IMR-90 (cell line): ENCODE results near the gene INHA. TPM values are rescaled to one million over a fixed set of nuclear protein-coding genes. Genes with fewer than 3 reads are reported as not detected.

Experiments used
- ATAC-seq: fragments of 200-7000 bp; cut with Tn5 transposase; 2 replicates; pipeline ENCODE4 v1.9.1; 2020; ENCODE audit warnings: low read depth, mild to moderate bottlenecking, moderate library complexity
- BruUV-seq: library from RNA; stranded (reverse); fragments of 400-500 nt; replicated peaks from 2 replicates; lab custom pipeline; 2021; lab: Mats Ljungman, UMichigan
- CTCF ChIA-PET: fragments of 300-600 bp; formaldehyde crosslinking; extraction: SDS; loops from one replicate; lab custom pipeline; 2021; ENCODE audit warnings: antibody characterized with exemption; lab: Yijun Ruan, JAX
- POLR2A ChIA-PET: fragments of 300-600 bp; sonication (Branson Sonifier 250); formaldehyde crosslinking; loops from one replicate; lab custom pipeline; 2022; ENCODE audit warnings: antibody characterized with exemption; ENCODE audit not compliant: unreplicated experiment; lab: Charles Lee
- DNase-seq: peaks from one replicate; pipeline ENCODE4 v3.0.0; 2013
- H2AFZ ChIP-seq: replicated peaks from 2 replicates; pipeline ENCODE3; 2013; ENCODE audit warnings: low read length, mild to moderate bottlenecking; ENCODE audit not compliant: poor library complexity
- H2AK5ac ChIP-seq: 2 replicates; pipeline ENCODE4 v1.6.1; 2013; ENCODE audit warnings: low read depth, low read length, inconsistent platforms
- H2AK9ac ChIP-seq: replicated peaks from 2 replicates; pipeline ENCODE3; 2013; ENCODE audit warnings: mild to moderate bottlenecking, low read depth, low read length, moderate library complexity; ENCODE audit not compliant: poor library complexity
- H2BK120ac ChIP-seq: 2 replicates; pipeline ENCODE4 v1.6.1; 2013; ENCODE audit warnings: low read depth, low read length, inconsistent platforms
- H2BK15ac ChIP-seq: 3 replicates; pipeline ENCODE4 v1.6.1; 2013; ENCODE audit warnings: low read depth, low read length, inconsistent platforms
- H2BK20ac ChIP-seq: 2 replicates; pipeline ENCODE4 v1.6.1; 2013; ENCODE audit warnings: low read depth, mild to moderate bottlenecking, inconsistent platforms, low read length, moderate library complexity
- H2BK5ac ChIP-seq: 2 replicates; pipeline ENCODE4 v1.6.1; 2013; ENCODE audit warnings: mild to moderate bottlenecking, low read depth, low read length, inconsistent platforms; ENCODE audit not compliant: poor library complexity, severe bottlenecking
- H3K14ac ChIP-seq: replicated peaks from 2 replicates; pipeline ENCODE4 v1.6.1; 2013; ENCODE audit warnings: low read depth, low read length, inconsistent platforms
- H3K18ac ChIP-seq: 2 replicates; pipeline ENCODE4 v1.6.1; 2013; ENCODE audit warnings: low read depth, low read length, control low read depth
- H3K23ac ChIP-seq: 2 replicates; pipeline ENCODE4 v1.6.1; 2013; ENCODE audit warnings: low read depth, low read length, inconsistent platforms
- H3K27ac ChIP-seq: 2 replicates; pipeline ENCODE4 v1.5.1; 2013; ENCODE audit warnings: mild to moderate bottlenecking, control low read depth, low read length; ENCODE audit not compliant: insufficient read depth
- H3K27me3 ChIP-seq: 2 replicates; pipeline ENCODE4 v1.6.1; 2013; ENCODE audit warnings: low read length; ENCODE audit not compliant: control insufficient read depth, insufficient read depth
- H3K36me3 ChIP-seq: 2 replicates; pipeline ENCODE4 v1.6.1; 2013; ENCODE audit warnings: low read length, mixed read lengths; ENCODE audit not compliant: control insufficient read depth, insufficient read depth
- H3K4ac ChIP-seq: 2 replicates; pipeline ENCODE4 v1.6.1; 2013; ENCODE audit warnings: low read depth, low read length, inconsistent platforms
- H3K4me1 ChIP-seq: 2 replicates; pipeline ENCODE4 v1.6.1; 2013; ENCODE audit warnings: low read length, mixed read lengths; ENCODE audit not compliant: control insufficient read depth, insufficient read depth
- H3K4me2 ChIP-seq: 2 replicates; pipeline ENCODE4 v1.6.1; 2013; ENCODE audit warnings: low read depth, mild to moderate bottlenecking, control low read depth, low read length, moderate library complexity
- H3K4me3 ChIP-seq: 2 replicates; pipeline ENCODE4 v1.5.1; 2013; ENCODE audit warnings: low read depth, mild to moderate bottlenecking, control low read depth, low read length, moderate library complexity; ENCODE audit not compliant: insufficient read depth
- H3K56ac ChIP-seq: 2 replicates; pipeline ENCODE4 v1.6.1; 2013; ENCODE audit warnings: low read length, inconsistent platforms; ENCODE audit not compliant: insufficient read depth; ENCODE audit errors: extremely low read depth
- H3K79me1 ChIP-seq, 2 experiments: 2 replicates each; pipeline ENCODE4 v1.6.1; 2013; ENCODE audit warnings: low read length in 2 of 2, inconsistent platforms in 1 of 2, low read depth in 1 of 2
- H3K9ac ChIP-seq: 2 replicates; pipeline ENCODE4 v1.6.1; 2013; ENCODE audit warnings: low read depth, low read length, control low read depth
- H3K9me1 ChIP-seq: 2 replicates; pipeline ENCODE4 v1.6.1; 2013; ENCODE audit warnings: low read length, inconsistent platforms; ENCODE audit not compliant: insufficient read depth
- H3K9me3 ChIP-seq: 2 replicates; pipeline ENCODE4 v1.6.1; 2013; ENCODE audit warnings: low read length; ENCODE audit not compliant: control insufficient read depth, insufficient read depth
- H4K20me1 ChIP-seq: 2 replicates; pipeline ENCODE4 v1.6.1; 2013; ENCODE audit warnings: low read length, inconsistent platforms; ENCODE audit not compliant: insufficient read depth
- H4K5ac ChIP-seq: 2 replicates; pipeline ENCODE4 v1.6.1; 2013; ENCODE audit warnings: mild to moderate bottlenecking, low read depth, low read length, control low read depth
- H4K8ac ChIP-seq, 2 experiments: 2 replicates each; pipeline ENCODE4 v1.6.1; 2013; ENCODE audit warnings: low read depth in 2 of 2, low read length in 2 of 2, control low read depth in 1 of 2, inconsistent platforms in 1 of 2
- H4K91ac ChIP-seq: 2 replicates; pipeline ENCODE4 v1.6.1; 2013; ENCODE audit warnings: low read depth, low read length, inconsistent platforms; ENCODE audit not compliant: insufficient read depth
- BHLHE40 ChIP-seq: fragments of 150-350 bp; IDR thresholded peaks from 2 replicates; pipeline ENCODE4 v1.6.1; 2016; ENCODE audit warnings: mild to moderate bottlenecking, low read depth, low read length
- CEBPB ChIP-seq: IDR thresholded peaks from 2 replicates; pipeline ENCODE4 v1.6.1; 2012; ENCODE audit warnings: low read depth, low read length, improper control_type of control experiment
- CHD1 ChIP-seq: IDR thresholded peaks from 2 replicates; pipeline ENCODE4 v1.6.1; 2012; ENCODE audit warnings: low read depth, low read length, improper control_type of control experiment
- FOS ChIP-seq: fragments of 150-350 bp; IDR thresholded peaks from 2 replicates; pipeline ENCODE4 v1.6.1; 2016; ENCODE audit warnings: low read depth, low read length
- MAFK ChIP-seq: IDR thresholded peaks from 2 replicates; pipeline ENCODE4 v1.6.1; 2012; ENCODE audit warnings: low read depth, low read length, improper control_type of control experiment
- MAZ ChIP-seq: IDR thresholded peaks from 2 replicates; pipeline ENCODE4 v1.6.1; 2012; ENCODE audit warnings: low read depth, mild to moderate bottlenecking, low read length, improper control_type of control experiment, moderate library complexity, borderline replicate concordance
- MXI1 ChIP-seq: IDR thresholded peaks from 2 replicates; pipeline ENCODE4 v1.6.1; 2012; ENCODE audit warnings: low read depth, mild to moderate bottlenecking, low read length, moderate library complexity, borderline replicate concordance
- NFE2L2 ChIP-seq: fragments of 150-350 bp; IDR thresholded peaks from 2 replicates; pipeline ENCODE4 v1.6.1; 2016; ENCODE audit warnings: low read depth, mild to moderate bottlenecking, low read length
- POLR2A ChIP-seq: IDR thresholded peaks from 2 replicates; pipeline ENCODE4 v1.6.1; 2012; ENCODE audit warnings: mild to moderate bottlenecking, low read depth, low read length
- RAD21 ChIP-seq: IDR thresholded peaks from 2 replicates; pipeline ENCODE4 v1.6.1; 2012; ENCODE audit warnings: low read length, improper control_type of control experiment
- RCOR1 ChIP-seq: IDR thresholded peaks from 2 replicates; pipeline ENCODE4 v1.6.1; 2012; ENCODE audit warnings: mild to moderate bottlenecking, low read length, improper control_type of control experiment; ENCODE audit not compliant: insufficient replicate concordance
- RFX5 ChIP-seq: IDR thresholded peaks from 2 replicates; pipeline ENCODE4 v1.8.0; 2012; ENCODE audit warnings: low read depth, mild to moderate bottlenecking, low read length, moderate library complexity
- SMC3 ChIP-seq: fragments of 150-350 bp; IDR thresholded peaks from 2 replicates; pipeline ENCODE4 v1.6.1; 2016; ENCODE audit warnings: low read depth, mild to moderate bottlenecking, antibody characterized with exemption, low read length, moderate library complexity
- WGBS, 2 experiments: methylation state at CpG; one replicate each; pipeline versions ENCODE4 v1.1.5 to v1.1.7; 2013; ENCODE audit warnings: missing lambda C conversion rate in 2 of 2; ENCODE audit not compliant: insufficient read length in 1 of 2; ENCODE audit errors: extremely low coverage in 2 of 2; 5-methylcytosine and 5-hydroxymethylcytosine counted together
- dilution Hi-C: fragments of 300-500 bp; cut with HindIII; formaldehyde crosslinking; loops from one replicate; pipeline ENCODE4 v1.14.3; 2018; ENCODE audit warnings: low sequenced_read_pairs; ENCODE audit not compliant: unreplicated experiment
- in situ Hi-C: fragments of 300-500 bp; cut with MboI; formaldehyde crosslinking; loops from 3 replicates; pipeline ENCODE4 v1.14.3; 2019; ENCODE audit warnings: low sequenced_read_pairs, inconsistent platforms, mixed read lengths
- intact Hi-C: fragments of 100-400 bp; cut with micrococcal nuclease; formaldehyde crosslinking; loops from 2 replicates; pipeline ENCODE4 v1.10.0; 2022
- polyA plus RNA-seq, 3 experiments: library from polyadenylated mRNA; depleted of rRNA; stranded (reverse); fragments of >200 nt; gene quantifications; 2 replicates each; pipeline ENCODE4 v1.2.3, GENCODE V29; 2012; ENCODE audit warnings: low replicate concordance in 1 of 3
- total RNA-seq: library from RNA; depleted of rRNA; stranded (reverse); fragments of >200 nt; gene quantifications from 2 replicates; pipeline ENCODE4 v1.2.3, GENCODE V29; 2012
- TF ChIP-seq, protein P1 (sequence below): fragments of 150-350 bp; IDR thresholded peaks from 2 replicates; pipeline ENCODE4 v1.6.1; 2017; ENCODE audit warnings: mild to moderate bottlenecking, antibody characterized with exemption, low read length, low read depth
- TF ChIP-seq, protein P2 (sequence below): fragments of 150-350 bp; IDR thresholded peaks from 2 replicates; pipeline ENCODE4 v1.6.1; 2016; ENCODE audit warnings: low read depth, mild to moderate bottlenecking, low read length, moderate library complexity, borderline replicate concordance
- TF ChIP-seq, protein P3 (sequence below): conservative IDR thresholded peaks from 2 replicates; pipeline ENCODE4 v1.5.1; 2012; ENCODE audit warnings: mild to moderate bottlenecking, low read depth, low read length, improper control_type of control experiment

Gene INHA
- total and polyA plus RNA-seq, 2 of the 4 experiments (the other 2 are of a cell fraction): 0.96 TPM; not detected in 1

DNA sequence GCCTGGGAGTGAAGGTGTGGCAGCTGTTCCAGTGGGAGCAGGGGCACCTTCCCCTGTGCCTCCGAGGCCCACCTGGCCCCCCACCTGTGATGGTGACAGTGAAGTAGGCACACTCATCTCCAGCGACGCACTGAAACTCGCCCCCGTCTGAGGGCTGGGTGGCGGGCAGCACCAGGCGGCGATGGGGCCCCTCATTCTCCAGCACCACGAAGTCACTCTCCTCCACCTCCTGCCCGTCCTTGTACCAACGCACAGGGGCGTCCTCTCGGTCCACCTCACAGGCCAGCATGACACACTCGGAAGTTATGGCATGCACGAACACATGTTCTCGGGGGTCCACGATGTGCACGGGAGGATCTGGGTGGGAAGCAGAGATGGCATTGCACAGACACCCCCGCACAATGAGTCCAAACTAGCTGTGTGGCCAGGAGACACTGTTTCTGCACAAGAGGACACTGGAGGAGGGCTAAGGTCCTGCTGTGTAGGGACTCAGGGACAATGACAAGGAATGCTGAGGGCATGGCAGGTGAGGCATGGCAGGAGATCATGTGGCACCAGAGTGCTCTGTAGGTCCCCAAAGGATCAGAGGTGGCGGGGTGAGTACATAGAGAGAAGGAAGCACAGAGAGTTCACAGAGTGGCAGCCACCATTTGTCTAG is 8.7 kb upstream of the INHA start:
- H2BK20ac ChIP-seq: no peak overlapping the region
- no peak for TF ChIP-seq RCOR1
- TF ChIP-seq MAZ: no peak
- no peak for TF ChIP-seq FOS
- no peak for TF ChIP-seq BHLHE40
- TF ChIP-seq SMC3: no peak
- TF ChIP-seq CHD1: no peak
- TF ChIP-seq MXI1: no peak
- TF ChIP-seq NFE2L2: no peak
- TF ChIP-seq, protein P1, sequence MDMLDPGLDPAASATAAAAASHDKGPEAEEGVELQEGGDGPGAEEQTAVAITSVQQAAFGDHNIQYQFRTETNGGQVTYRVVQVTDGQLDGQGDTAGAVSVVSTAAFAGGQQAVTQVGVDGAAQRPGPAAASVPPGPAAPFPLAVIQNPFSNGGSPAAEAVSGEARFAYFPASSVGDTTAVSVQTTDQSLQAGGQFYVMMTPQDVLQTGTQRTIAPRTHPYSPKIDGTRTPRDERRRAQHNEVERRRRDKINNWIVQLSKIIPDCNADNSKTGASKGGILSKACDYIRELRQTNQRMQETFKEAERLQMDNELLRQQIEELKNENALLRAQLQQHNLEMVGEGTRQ: no peak
- TF ChIP-seq POLR2A: no peak
- no peak for TF ChIP-seq RFX5
- TF ChIP-seq RAD21: no peak
- no peak for TF ChIP-seq MAFK
- TF ChIP-seq, protein P2, sequence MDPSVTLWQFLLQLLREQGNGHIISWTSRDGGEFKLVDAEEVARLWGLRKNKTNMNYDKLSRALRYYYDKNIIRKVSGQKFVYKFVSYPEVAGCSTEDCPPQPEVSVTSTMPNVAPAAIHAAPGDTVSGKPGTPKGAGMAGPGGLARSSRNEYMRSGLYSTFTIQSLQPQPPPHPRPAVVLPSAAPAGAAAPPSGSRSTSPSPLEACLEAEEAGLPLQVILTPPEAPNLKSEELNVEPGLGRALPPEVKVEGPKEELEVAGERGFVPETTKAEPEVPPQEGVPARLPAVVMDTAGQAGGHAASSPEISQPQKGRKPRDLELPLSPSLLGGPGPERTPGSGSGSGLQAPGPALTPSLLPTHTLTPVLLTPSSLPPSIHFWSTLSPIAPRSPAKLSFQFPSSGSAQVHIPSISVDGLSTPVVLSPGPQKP: no peak
- TF ChIP-seq CEBPB: no peak
- TF ChIP-seq, protein P3, sequence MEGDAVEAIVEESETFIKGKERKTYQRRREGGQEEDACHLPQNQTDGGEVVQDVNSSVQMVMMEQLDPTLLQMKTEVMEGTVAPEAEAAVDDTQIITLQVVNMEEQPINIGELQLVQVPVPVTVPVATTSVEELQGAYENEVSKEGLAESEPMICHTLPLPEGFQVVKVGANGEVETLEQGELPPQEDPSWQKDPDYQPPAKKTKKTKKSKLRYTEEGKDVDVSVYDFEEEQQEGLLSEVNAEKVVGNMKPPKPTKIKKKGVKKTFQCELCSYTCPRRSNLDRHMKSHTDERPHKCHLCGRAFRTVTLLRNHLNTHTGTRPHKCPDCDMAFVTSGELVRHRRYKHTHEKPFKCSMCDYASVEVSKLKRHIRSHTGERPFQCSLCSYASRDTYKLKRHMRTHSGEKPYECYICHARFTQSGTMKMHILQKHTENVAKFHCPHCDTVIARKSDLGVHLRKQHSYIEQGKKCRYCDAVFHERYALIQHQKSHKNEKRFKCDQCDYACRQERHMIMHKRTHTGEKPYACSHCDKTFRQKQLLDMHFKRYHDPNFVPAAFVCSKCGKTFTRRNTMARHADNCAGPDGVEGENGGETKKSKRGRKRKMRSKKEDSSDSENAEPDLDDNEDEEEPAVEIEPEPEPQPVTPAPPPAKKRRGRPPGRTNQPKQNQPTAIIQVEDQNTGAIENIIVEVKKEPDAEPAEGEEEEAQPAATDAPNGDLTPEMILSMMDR: no peak
- no peak overlapping the region for H3K4ac ChIP-seq
- H3K9me1 ChIP-seq: peaks cover 6% of the 10 kb centered on the region; the same call in 1 of the 2 replicates
- no peak overlapping the region for H2AK9ac ChIP-seq
- H3K79me1 ChIP-seq: peaks cover 0 to 6% of the 10 kb centered on the region in 2 experiments; a peak in 1 of 4 replicates
- no peak overlapping the region for H3K27ac ChIP-seq
- H4K20me1 ChIP-seq: peaks cover 11% of the 10 kb centered on the region; the same call in 1 of the 2 replicates
- no peak overlapping the region for H3K4me2 ChIP-seq
- in situ Hi-C loops (no loop called here), intact Hi-C loops (no loop called here), dilution Hi-C loops (no loop called here)
- no peaks in the 10 kb centered on the region for H3K9me3 ChIP-seq
- H2AFZ ChIP-seq: no peak overlapping the region
- H3K23ac ChIP-seq: no peak overlapping the region
- H4K91ac ChIP-seq: no peak overlapping the region
- H3K18ac ChIP-seq: no peak overlapping the region
- ChIA-PET CTCF (no interaction called here), POLR2A (no interaction called here)
- no TSS peak for BruUV-seq
- no peak overlapping the region for H4K8ac ChIP-seq
- ATAC-seq: no peak
- no peak overlapping the region for H3K9ac ChIP-seq
- H3K14ac ChIP-seq: no peak overlapping the region
- no peak for DNase-seq
- H3K4me3 ChIP-seq: no peak overlapping the region
- 93% methylated on average over 9 of the region's 20 CpGs; no CpG with 5 or more reads in 1 of the 2 experiments for WGBS, 2 experiments
- no peak overlapping the region for H2BK5ac ChIP-seq
- no peaks in the 10 kb centered on the region for H3K27me3 ChIP-seq
- H3K36me3 ChIP-seq: peaks cover 24% of the 10 kb centered on the region
- peaks cover 2% of the 10 kb centered on the region; the same call in 1 of the 2 replicates for H3K4me1 ChIP-seq
- no peak overlapping the region for H4K5ac ChIP-seq
- H3K56ac ChIP-seq: no peak overlapping the region
- no peak overlapping the region for H2AK5ac ChIP-seq
- H2BK15ac ChIP-seq: no peak overlapping the region
- no peak overlapping the region for H2BK120ac ChIP-seq
